ENCODE measurements around the gene IST1.
"Not testable (repeated sequence)": the region's sequence is repeated elsewhere in the genome, so short reads cannot be mapped to it uniquely, and the experiment has no call there.

Gene IST1

DNA sequence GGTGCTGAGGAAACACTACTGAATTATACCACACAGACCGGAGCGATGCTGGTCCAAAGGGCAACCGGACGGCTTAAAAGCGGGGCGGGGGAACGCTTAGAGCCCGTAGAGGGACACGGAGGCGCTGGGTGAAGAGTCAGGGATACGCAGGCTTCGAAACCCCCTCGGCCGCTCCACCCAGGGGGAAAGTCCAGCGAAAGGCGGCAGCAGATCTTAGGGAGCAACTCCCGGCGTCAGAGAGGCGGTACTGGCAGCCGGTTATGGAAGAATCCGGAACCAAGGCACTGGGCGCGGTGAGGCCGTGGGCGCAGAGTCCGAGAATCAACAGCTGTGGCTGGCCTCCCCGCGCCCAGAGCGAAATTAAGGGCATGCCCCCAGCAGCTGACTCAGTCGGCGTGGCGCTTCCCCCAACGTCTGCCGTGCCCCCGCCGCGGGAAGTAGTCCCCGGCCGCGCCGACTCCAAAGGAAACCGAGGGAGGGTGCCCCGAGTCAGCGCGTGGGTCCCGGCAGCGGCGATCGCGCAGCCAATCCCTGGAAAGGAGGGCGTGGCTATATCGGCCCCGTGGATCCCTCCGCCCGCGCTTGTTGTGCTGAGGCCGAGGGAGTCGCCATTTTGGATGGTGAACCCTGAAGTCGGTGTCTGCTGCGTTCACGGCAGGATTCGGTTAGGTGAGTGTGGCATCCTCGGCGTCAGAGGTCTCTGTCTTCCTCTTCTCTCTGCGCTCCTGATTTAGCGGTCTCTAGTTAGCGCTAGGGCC, at the start of gene IST1:
IST1 (plus strand) TSS at position 611 of the 758 bp plus-strand sequence. CDS start 20,110 bp downstream, outside the sequence.
- peak; percentile 98 for DNase-seq (ENCODE audit: low read depth)

DNA sequence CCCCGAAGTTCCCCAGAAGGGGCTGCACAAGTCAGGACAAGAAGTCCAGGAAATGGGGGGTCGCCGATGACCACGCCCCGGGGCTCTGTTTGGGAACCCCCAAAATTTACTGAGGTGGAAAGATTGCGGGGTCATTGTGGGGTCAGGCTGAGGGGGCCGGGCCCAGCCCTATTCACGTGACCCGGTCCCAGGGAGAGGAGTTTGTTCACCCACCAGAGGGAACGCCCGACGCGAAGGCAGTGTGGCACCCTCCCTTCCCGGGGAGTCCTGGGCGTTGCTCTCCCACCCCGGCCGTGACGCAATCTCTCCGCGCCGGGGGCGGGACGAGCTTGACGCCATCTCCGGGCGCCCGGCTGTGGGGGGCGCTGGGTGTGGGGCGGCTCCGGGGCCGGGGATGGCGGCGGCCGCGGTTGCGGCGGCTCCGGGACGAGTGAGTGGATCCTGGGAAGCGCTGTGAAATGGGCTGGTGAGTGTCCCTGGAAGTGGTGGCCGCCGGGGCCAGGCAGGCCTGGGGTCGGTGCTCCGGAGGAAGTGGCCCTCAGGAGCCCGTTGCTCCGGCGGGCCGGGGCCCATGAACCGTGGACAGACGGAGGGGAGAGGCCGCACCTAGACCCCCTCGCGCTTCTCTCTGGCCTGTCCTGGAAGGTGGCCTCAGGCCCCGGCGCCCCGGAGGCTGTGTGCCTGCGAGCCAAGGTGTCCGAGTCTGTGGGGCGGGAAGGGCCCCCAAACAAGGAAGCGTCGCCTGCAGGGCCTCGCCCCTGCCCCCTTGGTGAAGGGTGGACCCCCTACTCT, 49.5 kb upstream of the IST1 start, which contains the start of gene ATXN1L:
ATXN1L (plus strand) TSS at position 338 of the 792 bp plus-strand sequence. CDS start 3,765 bp downstream, outside the sequence.
- peak; percentile 95 for DNase-seq (ENCODE audit: low read depth)

DNA sequence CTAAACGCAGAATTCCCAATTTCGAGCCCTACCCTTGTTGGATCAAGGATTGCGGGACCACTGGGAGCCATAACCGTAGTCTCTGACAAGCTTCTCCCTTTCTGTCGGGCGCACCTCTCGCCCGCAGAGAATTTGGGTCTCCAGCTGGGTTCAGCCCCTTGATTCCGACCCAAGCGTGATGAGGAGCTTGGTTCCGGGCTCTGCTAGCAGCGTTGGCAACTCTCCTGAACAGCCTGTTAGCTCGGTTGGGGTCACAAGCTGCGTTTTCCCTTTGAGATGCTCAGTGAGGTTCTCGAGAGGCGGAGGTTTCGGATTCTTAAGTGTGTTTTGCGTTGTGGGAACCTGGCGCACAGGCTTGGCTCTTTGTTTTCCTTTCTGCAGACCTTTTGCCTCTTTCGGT, 48.9 kb upstream of the IST1 start:
- peak; percentile 4 for DNase-seq (ENCODE audit: low read depth)

- no peak for DNase-seq (ENCODE audit: low read depth)
These were observed 48.2 kb upstream of the IST1 start for GRCh38 chr16:71847096-71847495.

GRCh38 chr16:71848622-71849021, 46.7 kb upstream of the IST1 start:
- no peak for DNase-seq (ENCODE audit: low read depth)

- DNase-seq (ENCODE audit: low read depth): no peak
These were observed 43.6 kb upstream of the IST1 start for GRCh38 chr16:71851746-71852145.

DNA sequence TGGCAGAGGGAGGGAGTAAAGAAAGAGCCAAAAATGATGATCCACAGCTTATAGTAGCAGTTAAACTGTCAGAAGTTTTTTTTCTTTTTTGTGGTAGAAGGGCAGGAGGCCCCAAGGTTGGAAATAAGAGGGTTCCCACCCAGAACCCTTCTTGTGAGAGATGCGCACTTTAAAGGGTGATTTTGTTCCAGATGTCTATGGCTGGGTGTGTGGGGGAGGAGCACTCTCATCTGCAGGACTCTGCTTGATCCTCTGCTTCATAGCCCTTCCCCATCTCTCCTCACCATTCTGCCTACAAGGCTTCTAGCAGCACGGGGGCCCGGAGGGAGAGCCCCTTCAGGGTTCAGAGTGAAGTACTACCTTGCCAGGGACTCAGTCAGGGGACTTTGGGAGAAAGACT, 43.2 kb upstream of the IST1 start:
- DNase-seq (ENCODE audit: low read depth): no peak

GRCh38 chr16:71852561-71852960, 42.8 kb upstream of the IST1 start:
- no peak for DNase-seq (ENCODE audit: low read depth)

DNA sequence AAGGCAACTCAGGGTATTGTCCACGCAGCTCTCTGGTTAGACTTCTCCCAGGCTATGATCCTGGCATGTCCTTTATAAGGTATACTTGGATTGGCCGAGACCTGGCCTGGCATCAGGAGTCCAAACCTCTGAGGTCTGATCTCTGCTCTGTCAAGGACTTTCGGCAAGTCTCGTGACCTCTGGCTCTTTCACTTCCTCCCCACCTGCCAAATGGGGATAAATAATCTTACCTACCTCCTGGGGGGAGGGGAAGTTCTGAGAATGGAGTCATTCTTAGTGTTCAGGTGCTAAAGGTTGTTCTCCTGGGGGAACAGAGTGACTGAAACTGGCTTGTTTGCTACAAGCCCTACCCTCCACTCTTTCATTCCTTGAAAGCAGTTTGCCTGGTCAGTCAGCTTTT, 41.9 kb upstream of the IST1 start:
- no peak for DNase-seq (ENCODE audit: low read depth)

DNA sequence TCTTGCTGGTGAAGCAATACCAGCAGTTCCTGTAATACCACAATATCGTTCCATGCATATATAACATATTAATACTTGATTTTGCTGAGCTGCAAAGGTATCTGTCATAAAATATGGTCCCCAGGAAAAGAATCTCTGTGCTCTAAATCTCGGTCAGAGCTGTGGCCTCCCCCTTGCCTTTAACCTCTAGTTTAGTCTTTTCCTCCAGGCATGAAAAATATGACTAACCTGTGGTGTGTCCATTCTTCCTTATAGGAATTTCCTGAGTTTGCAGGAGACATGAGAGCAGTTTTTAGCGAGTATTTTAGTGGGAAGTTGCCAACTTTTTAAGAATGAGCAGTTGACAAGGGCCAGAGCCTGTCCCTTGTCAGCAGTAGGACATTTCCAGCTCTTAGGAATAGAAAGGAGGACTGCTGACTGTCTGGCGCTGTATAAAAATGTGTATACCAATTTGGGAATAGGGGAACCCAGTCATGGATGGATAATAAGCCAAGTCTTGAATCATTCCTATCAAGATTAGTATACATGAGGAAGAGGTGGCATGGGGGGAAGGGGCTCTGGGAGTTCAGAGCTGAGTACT, 40.9 kb upstream of the IST1 start:
- DNase-seq (ENCODE audit: low read depth): no peak

- peak; percentile 19 for DNase-seq (ENCODE audit: low read depth)
These were observed 39.2 kb upstream of the IST1 start for GRCh38 chr16:71855937-71856662.

DNA sequence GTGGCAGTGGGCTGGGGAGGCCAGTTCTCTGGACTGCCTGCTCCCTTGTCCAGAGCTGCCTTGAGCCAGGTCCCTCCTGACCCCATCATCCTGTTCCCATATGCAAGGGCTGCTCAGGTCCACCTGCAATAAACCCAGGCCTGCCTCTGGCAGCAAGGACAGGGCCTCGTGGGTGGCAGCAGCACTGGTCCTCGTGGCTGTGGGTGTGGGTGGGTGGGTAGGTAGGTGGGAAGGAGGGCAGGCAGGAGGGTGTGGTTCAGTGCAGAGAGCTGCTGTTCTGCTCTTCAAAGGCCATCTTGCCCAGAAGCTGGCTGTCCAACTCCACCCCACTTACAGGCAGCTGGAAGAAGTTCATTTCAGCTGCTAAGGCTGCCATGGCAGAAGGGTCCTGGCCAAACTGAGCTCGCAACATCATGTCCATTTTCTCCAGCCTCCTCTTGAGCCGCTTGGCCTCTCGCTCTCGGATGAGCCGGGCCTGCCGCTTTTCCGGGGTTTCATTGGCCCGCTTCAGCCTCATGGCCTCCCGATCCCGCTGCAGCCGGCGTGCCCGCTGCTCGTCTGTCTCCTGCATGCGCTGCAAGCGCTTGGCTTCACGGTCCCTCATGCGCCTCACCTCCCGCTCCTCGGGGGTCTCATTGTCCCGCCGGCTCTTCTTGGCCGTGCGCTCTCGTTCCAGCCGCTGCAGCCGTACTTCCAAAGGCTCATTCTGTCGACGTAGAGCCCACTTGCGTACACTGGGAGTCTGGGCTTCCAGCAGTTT, 35.4 kb upstream of the IST1 start:
- no peak for DNase-seq (ENCODE audit: low read depth)

DNA sequence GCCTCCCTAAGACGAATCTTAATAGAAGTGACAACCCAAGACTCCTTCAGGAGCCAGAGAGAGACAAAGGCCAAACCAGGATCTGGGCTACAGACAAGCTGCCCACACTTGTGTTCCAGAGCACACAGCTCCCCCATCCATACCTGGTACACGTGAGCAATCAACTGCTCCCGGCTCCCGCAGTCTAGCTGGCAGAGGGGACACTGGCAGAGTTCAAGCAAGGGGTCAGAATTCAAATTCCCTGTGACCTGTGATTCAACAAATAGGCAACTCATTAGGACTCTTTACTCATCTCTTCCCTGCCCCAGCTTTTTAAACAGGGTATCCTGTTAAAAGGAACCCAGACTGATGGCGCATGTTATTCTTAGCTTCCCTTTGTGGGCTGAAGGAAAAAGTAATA, 31.3 kb upstream of the IST1 start:
- DNase-seq (ENCODE audit: low read depth): no peak

- no peak for DNase-seq (ENCODE audit: low read depth)
These were observed 30.0 kb upstream of the IST1 start for GRCh38 chr16:71865173-71865863.

DNA sequence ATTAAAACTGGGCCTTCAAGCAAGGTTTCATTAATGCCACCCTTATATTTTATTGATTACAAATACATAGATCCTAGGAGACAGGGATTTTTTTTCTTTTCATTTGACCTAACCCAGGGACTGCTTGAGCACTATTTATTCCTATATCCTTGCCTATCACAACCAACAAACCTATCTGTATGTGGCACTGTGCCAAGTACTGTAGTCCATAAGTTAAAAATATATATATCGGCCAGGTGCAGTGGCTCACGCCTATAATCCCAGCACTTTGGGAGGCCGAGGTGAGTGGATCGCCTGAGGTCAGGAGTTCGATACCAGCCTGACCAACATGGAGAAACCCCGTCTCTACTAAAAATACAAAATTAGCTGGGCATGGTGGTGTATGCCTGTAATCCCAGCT, 28.2 kb upstream of the IST1 start:
- DNase-seq (ENCODE audit: low read depth): not testable (repeated sequence)

DNA sequence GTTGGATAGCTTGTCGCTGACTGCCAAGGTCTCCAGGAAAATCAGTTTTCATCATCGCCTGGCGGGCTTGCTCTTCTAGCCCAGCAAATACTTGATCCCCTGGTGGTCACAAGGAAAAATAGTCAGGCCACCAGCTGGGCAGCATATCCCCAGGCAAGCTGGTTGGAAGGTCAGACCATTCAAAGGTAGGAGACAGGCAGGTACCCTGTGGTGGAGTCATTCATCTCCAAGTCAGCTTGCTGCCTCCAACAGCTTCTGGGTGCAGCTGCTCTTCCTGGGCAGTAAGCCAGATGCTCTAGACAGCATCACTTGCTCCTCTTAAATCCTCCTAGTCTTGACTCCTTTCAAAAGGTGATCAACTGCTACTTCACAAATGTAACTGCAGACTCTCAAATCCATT, 27.4 kb upstream of the IST1 start:
- no peak for DNase-seq (ENCODE audit: low read depth)

- DNase-seq (ENCODE audit: low read depth): no peak
These were observed 26.2 kb upstream of the IST1 start for GRCh38 chr16:71869089-71869488.

DNA sequence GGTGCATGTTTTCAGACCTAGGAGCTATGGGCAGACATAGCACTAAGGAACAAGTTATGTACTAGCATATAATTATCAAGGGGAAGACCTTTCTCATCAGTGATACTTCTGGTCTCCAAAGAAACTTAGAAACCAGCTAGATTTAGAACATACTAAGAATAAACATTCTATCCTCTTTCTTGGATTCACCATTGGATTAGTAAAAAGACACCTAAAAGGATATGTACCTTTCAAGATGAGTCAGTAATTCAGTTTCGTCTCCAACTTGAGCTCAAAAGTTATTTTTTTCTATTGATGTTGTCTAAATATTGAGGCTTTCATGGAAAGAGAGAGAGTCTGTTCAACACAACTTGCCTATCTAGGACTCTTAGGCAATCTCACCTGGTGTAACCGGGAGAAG, 24.5 kb upstream of the IST1 start:
- DNase-seq (ENCODE audit: low read depth): no peak

DNA sequence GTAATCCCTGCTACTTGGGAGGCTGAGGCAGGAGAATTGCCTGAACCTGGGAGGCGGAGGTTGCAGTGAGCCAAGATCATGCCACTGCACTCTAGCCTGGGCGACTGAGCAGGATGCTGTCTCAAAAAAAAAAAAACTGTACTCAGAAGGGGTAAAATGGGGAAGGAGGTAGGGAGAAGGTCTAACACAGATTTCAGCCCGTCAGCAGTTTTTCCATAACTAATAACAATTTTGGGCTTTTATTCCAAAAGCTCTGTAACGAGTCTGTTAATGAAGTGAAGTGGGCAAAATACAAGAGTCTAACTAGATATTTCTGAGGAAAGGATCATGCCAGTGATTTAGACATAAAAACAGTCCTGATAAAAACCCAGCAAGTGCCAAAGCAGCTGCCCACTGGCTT, 22.1 kb upstream of the IST1 start:
- DNase-seq (ENCODE audit: low read depth): no peak

DNA sequence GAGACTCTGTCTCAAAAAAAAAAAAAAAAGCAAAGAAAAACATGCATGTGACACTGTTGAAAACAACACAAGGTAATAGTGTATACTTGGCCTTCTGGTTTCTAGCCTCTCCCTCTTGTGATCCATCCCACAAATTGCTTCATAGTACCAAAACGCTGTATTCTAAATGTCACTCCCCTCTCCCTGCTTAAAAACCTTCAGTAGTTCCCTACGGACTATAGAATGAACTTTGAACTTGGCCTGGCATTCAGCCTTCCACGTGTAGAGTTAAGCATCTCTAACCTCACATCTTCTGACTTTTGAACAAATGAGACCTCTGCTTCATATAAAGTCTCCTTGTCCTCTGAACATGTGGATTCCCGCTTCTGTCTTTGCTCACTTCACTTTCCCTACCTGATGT, 16.4 kb upstream of the IST1 start:
- no peak for DNase-seq (ENCODE audit: low read depth)

DNA sequence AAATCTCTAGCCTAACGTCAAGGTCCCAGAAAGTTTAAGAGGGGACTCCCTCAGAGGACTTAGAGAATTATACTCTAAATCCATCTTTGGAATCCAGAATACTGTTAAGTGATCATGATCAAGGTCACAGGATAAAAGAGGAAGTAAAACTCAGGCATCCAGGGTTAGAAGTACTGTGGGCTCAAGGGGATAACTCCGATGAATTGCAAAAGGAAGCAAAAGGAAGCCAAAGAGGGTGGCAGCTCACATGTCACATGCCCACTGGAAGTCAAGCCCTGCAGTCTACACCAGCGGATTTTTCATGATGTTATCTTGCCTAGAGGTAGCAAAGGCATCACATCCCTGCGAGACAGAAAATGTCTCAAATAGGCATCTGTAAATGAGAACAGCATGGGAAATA, 15.2 kb upstream of the IST1 start:
- DNase-seq (ENCODE audit: low read depth): no peak
